ENCODE measurements around the gene PPM1H. TPM values are rescaled to one million over a fixed set of nuclear protein-coding genes. Genes with fewer than 3 reads are reported as not detected.

The PPM1H gene
- total and polyA plus RNA-seq, 8 donors: 0.29 to 12.5 (median 3.7) TPM

- H3K9me3 ChIP-seq: no peaks in the 10 kb centered on the region
- intact Hi-C loops (cut with DNase I; ENCODE audit: low total_unique reads): no loop called here
- H3K27me3 ChIP-seq: no peaks in the 10 kb centered on the region
- TF ChIP-seq POLR2A (IDR thresholded peaks at IDR 0.05) (no peak), POLR2AphosphoS5 (IDR thresholded peaks at IDR 0.05) (no peak), EP300 (IDR thresholded peaks at IDR 0.05) (no peak), CTCF (IDR thresholded peaks at IDR 0.05) (no peak)
- H3K36me3 ChIP-seq: no peaks in the 10 kb centered on the region
- no peak overlapping the region for H3K27ac ChIP-seq
- 80 to 95% (median 89%) methylated on average over 2 of the region's 2 CpGs for WGBS, 5 donors
- DNase-seq: no peak
- H3K4me1 ChIP-seq: peaks cover 4 to 33% (median 18%) of the 10 kb centered on the region in 4 donors
- no peak overlapping the region for H3K4me3 ChIP-seq
Measured at GRCh38 chr12:62862259-62862881, 72.6 kb downstream of the PPM1H start.

- H3K36me3 ChIP-seq: no peaks in the 10 kb centered on the region
- no peaks in the 10 kb centered on the region for H3K27me3 ChIP-seq
- intact Hi-C loops (cut with DNase I; ENCODE audit: low total_unique reads): no loop called here
- no peak for DNase-seq
- no peak overlapping the region for H3K27ac ChIP-seq
- WGBS, 5 donors: 61 to 74% (median 68%) methylated on average over 4 of the region's 4 CpGs
- no peak overlapping the region for H3K4me3 ChIP-seq
- no peaks in the 10 kb centered on the region for H3K9me3 ChIP-seq
- peaks cover 0 to 25% (median 11%) of the 10 kb centered on the region in 4 donors for H3K4me1 ChIP-seq
- TF ChIP-seq POLR2A (IDR thresholded peaks at IDR 0.05): no peak
- no peak for TF ChIP-seq EP300 (IDR thresholded peaks at IDR 0.05)
- no peak for TF ChIP-seq POLR2AphosphoS5 (IDR thresholded peaks at IDR 0.05)
- no peak for TF ChIP-seq CTCF (IDR thresholded peaks at IDR 0.05)
Measured at GRCh38 chr12:62861586-62861985, 73.4 kb downstream of the PPM1H start.

GRCh38 chr12:62860501-62861411 lies 74.2 kb downstream of the PPM1H start:
- no peak for TF ChIP-seq POLR2AphosphoS5 (IDR thresholded peaks at IDR 0.05)
- 77 to 86% (median 82%) methylated on average over 10 of the region's 10 CpGs for whole genome bisulfite sequencing, 5 donors
- no peak overlapping the region for H3K27ac ChIP-seq
- no peaks in the 10 kb centered on the region for H3K9me3 ChIP-seq
- intact Hi-C loops (cut with DNase I; ENCODE audit: low total_unique reads): no loop called here
- no peak overlapping the region for H3K4me3 ChIP-seq
- H3K4me1 ChIP-seq: peaks cover 0 to 19% (median 5%) of the 10 kb centered on the region in 4 donors
- H3K27me3 ChIP-seq: no peaks in the 10 kb centered on the region
- no peaks in the 10 kb centered on the region for H3K36me3 ChIP-seq
- DNase-seq: no peak

GRCh38 chr12:62860020-62860419 lies 74.9 kb downstream of the PPM1H start:
- H3K27me3 ChIP-seq: no peaks in the 10 kb centered on the region
- H3K4me3 ChIP-seq: no peak overlapping the region
- no peaks in the 10 kb centered on the region for H3K36me3 ChIP-seq
- H3K9me3 ChIP-seq: no peaks in the 10 kb centered on the region
- DNase-seq: no peak
- TF ChIP-seq CTCF (IDR thresholded peaks at IDR 0.05): no peak
- no peak for TF ChIP-seq POLR2A (IDR thresholded peaks at IDR 0.05)
- no peak for TF ChIP-seq POLR2AphosphoS5 (IDR thresholded peaks at IDR 0.05)
- TF ChIP-seq EP300 (IDR thresholded peaks at IDR 0.05): no peak
- 69 to 77% (median 71%) methylated on average over 5 of the region's 5 CpGs for WGBS, 5 donors
- intact Hi-C loops (cut with DNase I; ENCODE audit: low total_unique reads): no loop called here
- no peak overlapping the region for H3K27ac ChIP-seq
- H3K4me1 ChIP-seq: peaks cover 0 to 13% (median 4%) of the 10 kb centered on the region in 4 donors

Measured in stomach (tissue), 9 donors.